KMS-11 (cell line): Measurements from ENCODE around the gene SLC22A7.

Experiments
- H2AFZ ChIP-seq: fragments of 200-600 bp; sonication (generic); 2 replicates; pipeline ENCODE4 v1.6.1; 2016; ENCODE audit warnings: antibody characterized with exemption, mixed run types, low read depth
- H3K27ac ChIP-seq: fragments of 200-600 bp; sonication (generic); 2 replicates; pipeline ENCODE4 v1.6.1; 2016; ENCODE audit warnings: mild to moderate bottlenecking, mixed run types
- H3K27me3 ChIP-seq: fragments of 200-600 bp; sonication (generic); 2 replicates; pipeline ENCODE4 v1.6.1; 2017; ENCODE audit warnings: mild to moderate bottlenecking, low read depth, mixed run types, moderate library complexity; ENCODE audit not compliant: insufficient read depth
- H3K36me3 ChIP-seq: fragments of 200-600 bp; sonication (generic); 2 replicates; pipeline ENCODE4 v1.6.1; 2017; ENCODE audit warnings: mild to moderate bottlenecking, mixed run types; ENCODE audit not compliant: insufficient read depth
- H3K4me1 ChIP-seq: fragments of 200-600 bp; sonication (generic); 2 replicates; pipeline ENCODE4 v1.6.1; 2016; ENCODE audit warnings: mild to moderate bottlenecking, low read depth, mixed run types; ENCODE audit not compliant: poor library complexity, severe bottlenecking
- H3K4me2 ChIP-seq: fragments of 200-600 bp; sonication (generic); 2 replicates; pipeline ENCODE4 v1.7.0; 2016; ENCODE audit warnings: mild to moderate bottlenecking, mixed run types
- H3K4me3 ChIP-seq: fragments of 200-600 bp; sonication (generic); IDR thresholded peaks from 2 replicates; pipeline ENCODE4 v1.6.1; 2017; ENCODE audit warnings: low read depth, low read length, mixed read lengths; ENCODE audit not compliant: insufficient read depth
- H3K79me2 ChIP-seq: fragments of 200-600 bp; sonication (generic); 2 replicates; pipeline ENCODE4 v1.6.1; 2016; ENCODE audit warnings: low read depth, mixed run types; ENCODE audit not compliant: insufficient read depth
- H3K9ac ChIP-seq: fragments of 200-600 bp; sonication (generic); 2 replicates; pipeline ENCODE4 v1.6.1; 2016; ENCODE audit warnings: mild to moderate bottlenecking, mixed run types
- H4K20me1 ChIP-seq: fragments of 200-600 bp; sonication (generic); 2 replicates; pipeline ENCODE4 v1.6.1; 2016; ENCODE audit warnings: mild to moderate bottlenecking, mixed run types; ENCODE audit not compliant: insufficient read depth
- TF ChIP-seq, protein P1 (sequence below): fragments of 200-600 bp; sonication (generic); conservative IDR thresholded peaks from 2 replicates; pipeline ENCODE4 v1.6.1; 2017; ENCODE audit warnings: low read depth, mild to moderate bottlenecking, antibody characterized with exemption, low read length, moderate library complexity, mixed read lengths

The SLC22A7 gene

DNA sequence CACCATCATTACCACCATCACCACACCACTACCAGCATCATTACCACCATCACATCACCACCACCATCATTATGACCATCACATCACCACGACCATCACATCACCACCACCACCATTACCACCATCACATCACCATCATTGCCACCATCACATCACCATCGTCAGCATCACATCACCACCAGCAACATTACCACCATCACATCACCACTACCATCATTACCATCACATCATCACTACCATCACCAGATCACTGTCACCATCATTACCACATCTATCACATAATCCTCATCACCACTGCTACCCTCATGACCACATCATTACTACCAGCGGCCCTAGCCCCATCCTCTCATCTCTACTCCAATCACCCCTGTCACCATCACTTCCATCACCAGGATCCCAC lies 3.5 kb upstream of the SLC22A7 start:
- no peaks in the 10 kb centered on the region for H3K4me1 ChIP-seq
- H3K36me3 ChIP-seq, result no peaks in the 10 kb centered on the region
- H2AFZ ChIP-seq, result no peak overlapping the region
- no peak overlapping the region for H3K4me2 ChIP-seq
- H3K4me3 ChIP-seq, result no peak overlapping the region
- TF ChIP-seq, protein P1, sequence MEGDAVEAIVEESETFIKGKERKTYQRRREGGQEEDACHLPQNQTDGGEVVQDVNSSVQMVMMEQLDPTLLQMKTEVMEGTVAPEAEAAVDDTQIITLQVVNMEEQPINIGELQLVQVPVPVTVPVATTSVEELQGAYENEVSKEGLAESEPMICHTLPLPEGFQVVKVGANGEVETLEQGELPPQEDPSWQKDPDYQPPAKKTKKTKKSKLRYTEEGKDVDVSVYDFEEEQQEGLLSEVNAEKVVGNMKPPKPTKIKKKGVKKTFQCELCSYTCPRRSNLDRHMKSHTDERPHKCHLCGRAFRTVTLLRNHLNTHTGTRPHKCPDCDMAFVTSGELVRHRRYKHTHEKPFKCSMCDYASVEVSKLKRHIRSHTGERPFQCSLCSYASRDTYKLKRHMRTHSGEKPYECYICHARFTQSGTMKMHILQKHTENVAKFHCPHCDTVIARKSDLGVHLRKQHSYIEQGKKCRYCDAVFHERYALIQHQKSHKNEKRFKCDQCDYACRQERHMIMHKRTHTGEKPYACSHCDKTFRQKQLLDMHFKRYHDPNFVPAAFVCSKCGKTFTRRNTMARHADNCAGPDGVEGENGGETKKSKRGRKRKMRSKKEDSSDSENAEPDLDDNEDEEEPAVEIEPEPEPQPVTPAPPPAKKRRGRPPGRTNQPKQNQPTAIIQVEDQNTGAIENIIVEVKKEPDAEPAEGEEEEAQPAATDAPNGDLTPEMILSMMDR, result no peak
- no peaks in the 10 kb centered on the region for H4K20me1 ChIP-seq
- H3K79me2 ChIP-seq, result no peaks in the 10 kb centered on the region
- H3K9ac ChIP-seq, result no peak overlapping the region
- H3K27me3 ChIP-seq, result no peaks in the 10 kb centered on the region
- H3K27ac ChIP-seq, result no peak overlapping the region

DNA sequence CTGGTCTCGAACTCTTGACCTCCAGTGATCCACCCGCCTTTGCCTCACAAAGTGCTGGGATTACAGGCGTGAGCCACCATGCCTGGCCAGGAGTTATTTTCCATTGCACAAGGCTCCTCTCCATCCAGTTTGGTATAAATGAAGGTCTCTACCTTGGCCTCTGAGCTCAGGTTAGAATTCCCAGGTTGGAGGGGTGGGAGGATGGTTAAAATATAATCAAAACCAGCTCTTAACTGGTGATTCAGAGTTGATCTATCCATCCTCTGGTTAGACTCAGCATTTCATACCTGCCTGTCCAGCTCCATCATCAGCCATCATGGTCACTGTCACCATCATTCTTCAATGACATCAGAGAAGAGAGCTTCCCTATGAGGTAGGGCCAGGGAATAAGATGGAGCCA lies 2.6 kb upstream of the SLC22A7 start:
- no peak overlapping the region for H3K4me3 ChIP-seq
- no peaks in the 10 kb centered on the region for H3K4me1 ChIP-seq
- no peak overlapping the region for H3K4me2 ChIP-seq
- H3K9ac ChIP-seq, result no peak overlapping the region
- H4K20me1 ChIP-seq, result no peaks in the 10 kb centered on the region
- H3K36me3 ChIP-seq, result no peaks in the 10 kb centered on the region
- H3K79me2 ChIP-seq, result no peaks in the 10 kb centered on the region
- no peak overlapping the region for H2AFZ ChIP-seq
- TF ChIP-seq, protein P1, result no peak
- no peak overlapping the region for H3K27ac ChIP-seq
- no peaks in the 10 kb centered on the region for H3K27me3 ChIP-seq

- Histone ChIP-seq H3K4me3 (no peak overlapping the region), H2AFZ (no peak overlapping the region), H3K36me3 (no peaks in the 10 kb centered on the region), H3K79me2 (no peaks in the 10 kb centered on the region), H3K27ac (no peak overlapping the region), H3K4me2 (no peak overlapping the region), H3K27me3 (no peaks in the 10 kb centered on the region), H4K20me1 (no peaks in the 10 kb centered on the region), H3K9ac (no peak overlapping the region), H3K4me1 (no peaks in the 10 kb centered on the region)
- TF ChIP-seq, protein P1, result no peak
Measured at GRCh38 chr6:43296780-43297497, 1.1 kb upstream of the SLC22A7 start.

DNA sequence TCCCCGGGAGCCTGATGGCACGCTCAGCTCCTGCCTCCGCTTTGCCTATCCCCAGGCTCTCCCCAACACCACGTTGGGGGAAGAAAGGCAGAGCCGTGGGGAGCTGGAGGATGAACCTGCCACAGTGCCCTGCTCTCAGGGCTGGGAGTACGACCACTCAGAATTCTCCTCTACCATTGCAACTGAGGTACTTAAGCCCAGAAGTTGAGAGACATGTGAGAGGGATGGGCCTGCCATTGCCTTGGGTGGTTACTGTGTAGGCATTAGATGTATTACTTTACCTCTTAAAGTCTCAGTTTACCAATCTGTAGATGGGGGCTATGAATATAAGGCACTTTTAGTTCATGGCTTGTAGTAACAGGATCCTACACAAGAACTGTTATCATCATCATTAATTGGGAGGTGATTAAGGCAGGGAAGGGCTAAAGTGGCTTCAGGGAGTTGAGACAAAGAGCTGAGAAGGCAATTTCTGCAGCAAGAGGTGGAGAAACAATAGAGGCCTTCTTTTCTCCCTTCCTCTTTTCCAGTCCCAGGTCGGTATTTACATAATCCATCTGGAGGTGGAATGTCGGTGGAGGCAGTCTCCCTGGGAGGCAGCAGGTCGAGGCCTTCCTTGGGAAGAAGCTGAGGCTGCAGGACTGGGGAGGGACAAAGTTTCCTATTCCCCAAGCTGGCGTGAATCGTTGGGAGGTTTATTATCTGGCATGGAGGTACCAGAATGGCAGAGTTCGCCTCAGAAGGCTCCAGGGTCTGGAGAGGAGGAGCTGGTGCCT lies 691 bp downstream of the SLC22A7 start:
- H3K79me2 ChIP-seq, result no peaks in the 10 kb centered on the region
- H3K9ac ChIP-seq, result no peak overlapping the region
- H3K36me3 ChIP-seq, result no peaks in the 10 kb centered on the region
- no peaks in the 10 kb centered on the region for H3K4me1 ChIP-seq
- H3K4me2 ChIP-seq, result no peak overlapping the region
- TF ChIP-seq, protein P1, result no peak
- H4K20me1 ChIP-seq, result no peaks in the 10 kb centered on the region
- no peak overlapping the region for H3K4me3 ChIP-seq
- no peak overlapping the region for H3K27ac ChIP-seq
- no peaks in the 10 kb centered on the region for H3K27me3 ChIP-seq
- no peak overlapping the region for H2AFZ ChIP-seq
